Kidney (tissue), 14 donors: ENCODE data around the gene CYS1. TPM values are rescaled to one million over a fixed set of nuclear protein-coding genes. Genes with fewer than 3 reads are reported as not detected.
A peak's percentile ranks its signal among the peaks of the same experiment; 100 is the strongest.

Experiments
- DNase-seq, 5 donors: peaks; one replicate each; pipeline ENCODE4 v3.0.0-alpha.2; 2013 to 2020
- FAIRE-seq: peaks from 2 replicates; lab custom pipeline; 2012; peaks lifted over from hg19 to GRCh38; lab: Jason Lieb, UNC
- H3K27ac ChIP-seq, 2 donors: one replicate each; pipeline ENCODE4 v1.7.0; 2013; ENCODE audit warnings: low read depth in 2 of 2, low read length in 2 of 2, inconsistent platforms in 1 of 2
- H3K27me3 ChIP-seq: one replicate; pipeline ENCODE4 v1.7.1; 2013; ENCODE audit warnings: low read length, inconsistent platforms; ENCODE audit not compliant: control insufficient read depth, insufficient read depth
- H3K36me3 ChIP-seq, 3 donors: one replicate each; pipeline versions ENCODE4 v1.7.0 to v1.7.1; 2013; ENCODE audit warnings: low read length in 3 of 3, control low read depth in 1 of 3, inconsistent platforms in 1 of 3; ENCODE audit not compliant: insufficient read depth in 3 of 3, control insufficient read depth in 2 of 3
- H3K4me1 ChIP-seq, 3 donors: one replicate each; pipeline versions ENCODE4 v1.7.0 to v1.7.1; 2013; ENCODE audit warnings: low read length in 3 of 3, inconsistent platforms in 1 of 3, low read depth in 1 of 3; ENCODE audit not compliant: control insufficient read depth in 2 of 3, insufficient read depth in 2 of 3
- H3K4me3 ChIP-seq, 3 donors: one replicate each; pipeline versions ENCODE4 v1.7.0 to v1.8.1; 2013; ENCODE audit warnings: low read length in 3 of 3, control low read depth in 1 of 3, inconsistent platforms in 1 of 3
- H3K9ac ChIP-seq, 3 donors: one replicate each; pipeline versions ENCODE4 v1.7.0 to v1.7.1; 2013; ENCODE audit warnings: low read length in 3 of 3, control low read depth in 1 of 3, inconsistent platforms in 1 of 3
- H3K9me3 ChIP-seq, 3 donors: one replicate each; pipeline versions ENCODE4 v1.7.0 to v1.7.1; 2013; ENCODE audit warnings: low read length in 3 of 3, control low read depth in 1 of 3, inconsistent platforms in 1 of 3; ENCODE audit not compliant: control insufficient read depth in 2 of 3, insufficient read depth in 1 of 3
- intact Hi-C: fragments of 100-400 bp; cut with DNase I; formaldehyde crosslinking; loops from one replicate; pipeline ENCODE4 v1.11.1; 2022
- polyA plus RNA-seq: library from polyadenylated mRNA; stranded (reverse); fragments of 350-450 nt; fragmentation: Illumina TruSeq; extraction: RNeasy Lipid Tissue Mini Kit (QIAGEN cat#74804); gene quantifications from one replicate; pipeline ENCODE4 v1.2.3, GENCODE V29; 2014; ENCODE audit warnings: low read depth, low replicate concordance; ENCODE audit not compliant: insufficient read depth
- total RNA-seq: library from RNA; stranded (reverse); fragmentation: NEBNext Ultra II Directional; extraction: Animal tissue kit (Norgen Biotek cat#: 25700); gene quantifications from one replicate; pipeline ENCODE4 v1.2.1, GENCODE V29; 2021
- TF ChIP-seq, protein P1 (sequence below): IDR thresholded peaks from 3 replicates; pipeline ENCODE4 v1.5.1; 2012; ENCODE audit warnings: mild to moderate bottlenecking, moderate library complexity, borderline replicate concordance; ENCODE audit not compliant: insufficient read depth; ENCODE audit errors: extremely low read depth
- donor health status: control.
- donor health status: control.
- donor health status: control.
- donor health status: control.
- donor health status: control.
- donor health status: DM: yes; HTN: yes; CAD: no.
- donor health status: Normal renal cell carcinoma (clear cell type).

The CYS1 gene
- total and polyA plus RNA-seq, 2 donors from 2014 or later = 245 to 276 TPM

DNA sequence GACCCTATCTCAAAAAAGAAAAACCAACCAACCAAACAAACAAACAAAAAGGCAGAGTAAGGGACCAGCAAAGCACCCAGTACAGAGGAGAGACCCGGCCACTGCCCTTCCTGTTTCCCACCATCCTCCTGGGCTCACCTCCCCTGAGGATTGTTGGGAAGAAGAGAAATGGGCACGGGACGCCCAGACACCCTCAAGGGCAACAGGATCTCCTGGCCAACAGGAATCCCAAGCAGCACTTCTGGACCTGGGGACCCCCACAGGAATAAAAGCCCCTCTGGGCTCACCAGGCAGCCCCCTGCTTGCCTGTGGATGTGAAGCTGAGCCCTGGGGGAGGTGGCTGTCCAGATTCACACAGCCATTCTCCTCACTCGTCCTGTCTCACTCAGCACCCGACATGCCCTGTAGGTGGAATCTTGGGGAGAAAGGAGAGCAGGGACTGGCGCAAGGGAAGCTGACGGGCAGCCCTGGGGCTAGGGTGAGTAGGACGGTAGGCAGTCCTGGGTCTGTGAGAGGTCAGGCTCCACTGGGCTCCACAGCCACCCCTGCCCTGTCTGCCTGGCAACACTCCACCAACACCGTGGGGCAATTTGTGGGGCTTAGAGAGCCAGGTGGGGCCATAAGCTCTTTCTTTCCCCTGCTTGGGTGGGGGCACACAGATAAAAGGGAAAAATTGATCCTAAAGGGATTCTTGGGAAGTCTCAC lies 18.8 kb downstream of the CYS1 start:
- H3K9ac ChIP-seq = no peak overlapping the region
- peaks cover 0 to 20% (median 5%) of the 10 kb centered on the region in 3 donors for H3K4me1 ChIP-seq
- DNase-seq (peak in 1 of 5 donors; percentile 60), FAIRE-seq (no peak)
- no peak overlapping the region for H3K4me3 ChIP-seq
- no peaks in the 10 kb centered on the region for H3K9me3 ChIP-seq
- peaks cover 0 to 40% (median 5%) of the 10 kb centered on the region in 3 donors for H3K36me3 ChIP-seq
- peak overlapping the region in 1 of 2 donors; percentile 1 for H3K27ac ChIP-seq
- intact Hi-C loops = no loop called here
- TF ChIP-seq, protein P1, sequence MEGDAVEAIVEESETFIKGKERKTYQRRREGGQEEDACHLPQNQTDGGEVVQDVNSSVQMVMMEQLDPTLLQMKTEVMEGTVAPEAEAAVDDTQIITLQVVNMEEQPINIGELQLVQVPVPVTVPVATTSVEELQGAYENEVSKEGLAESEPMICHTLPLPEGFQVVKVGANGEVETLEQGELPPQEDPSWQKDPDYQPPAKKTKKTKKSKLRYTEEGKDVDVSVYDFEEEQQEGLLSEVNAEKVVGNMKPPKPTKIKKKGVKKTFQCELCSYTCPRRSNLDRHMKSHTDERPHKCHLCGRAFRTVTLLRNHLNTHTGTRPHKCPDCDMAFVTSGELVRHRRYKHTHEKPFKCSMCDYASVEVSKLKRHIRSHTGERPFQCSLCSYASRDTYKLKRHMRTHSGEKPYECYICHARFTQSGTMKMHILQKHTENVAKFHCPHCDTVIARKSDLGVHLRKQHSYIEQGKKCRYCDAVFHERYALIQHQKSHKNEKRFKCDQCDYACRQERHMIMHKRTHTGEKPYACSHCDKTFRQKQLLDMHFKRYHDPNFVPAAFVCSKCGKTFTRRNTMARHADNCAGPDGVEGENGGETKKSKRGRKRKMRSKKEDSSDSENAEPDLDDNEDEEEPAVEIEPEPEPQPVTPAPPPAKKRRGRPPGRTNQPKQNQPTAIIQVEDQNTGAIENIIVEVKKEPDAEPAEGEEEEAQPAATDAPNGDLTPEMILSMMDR = no peak
- H3K27me3 ChIP-seq = no peaks in the 10 kb centered on the region

DNA sequence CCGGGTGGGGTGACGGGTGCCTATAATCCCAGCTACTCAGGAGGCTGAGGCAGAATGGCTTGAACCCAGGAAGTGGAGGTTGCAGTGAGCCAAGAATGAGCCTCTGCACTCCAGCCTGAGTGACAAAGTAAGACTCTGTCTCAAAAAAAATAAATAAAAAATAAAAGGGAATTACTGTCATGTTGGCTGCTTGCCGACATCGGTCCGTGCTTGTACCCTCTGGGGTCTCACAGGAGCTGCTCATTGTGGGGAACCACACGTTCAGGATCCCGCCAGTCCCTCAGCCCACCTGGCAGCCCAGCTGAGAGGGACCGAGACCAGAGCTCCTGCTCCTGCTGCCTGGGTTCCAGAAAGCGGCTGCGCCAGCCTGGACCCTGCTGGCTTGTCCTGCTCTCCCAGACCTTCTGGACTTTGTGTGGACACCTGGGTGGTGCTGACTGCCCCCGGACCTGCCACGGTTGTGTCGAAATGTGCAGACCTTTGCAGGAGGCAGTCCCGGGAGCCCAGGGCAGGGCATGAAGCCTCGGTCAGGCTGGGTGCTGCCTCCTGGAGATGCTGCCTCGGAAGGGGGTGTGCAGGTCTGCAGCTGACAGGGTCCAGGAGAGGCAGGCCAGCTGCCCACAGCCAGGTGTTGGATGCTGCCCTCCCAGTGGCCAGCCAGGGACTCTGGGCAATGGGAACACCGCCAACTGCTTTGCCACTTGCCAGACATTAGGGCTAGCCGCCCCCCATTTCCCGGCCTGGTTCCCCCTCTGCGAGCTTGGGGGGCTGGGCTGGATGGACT lies 20.5 kb downstream of the CYS1 start:
- Histone ChIP-seq H3K36me3 (peaks cover 0 to 29% (median 0%) of the 10 kb centered on the region in 3 donors), H3K4me1 (peaks cover 0 to 13% (median 5%) of the 10 kb centered on the region in 3 donors), H3K27me3 (no peaks in the 10 kb centered on the region), H3K9me3 (no peaks in the 10 kb centered on the region), H3K9ac (no peak overlapping the region), H3K27ac (no peak overlapping the region), H3K4me3 (no peak overlapping the region)
- intact Hi-C loops = loop anchor here (10.0 kb wide), 2 partner anchors 75 to 245 kb away; no protein-coding TSS in a partner anchor
- DNase-seq (peak in 1 of 5 donors; percentile 77), FAIRE-seq (no peak)
- TF ChIP-seq, protein P1 = no peak

DNA sequence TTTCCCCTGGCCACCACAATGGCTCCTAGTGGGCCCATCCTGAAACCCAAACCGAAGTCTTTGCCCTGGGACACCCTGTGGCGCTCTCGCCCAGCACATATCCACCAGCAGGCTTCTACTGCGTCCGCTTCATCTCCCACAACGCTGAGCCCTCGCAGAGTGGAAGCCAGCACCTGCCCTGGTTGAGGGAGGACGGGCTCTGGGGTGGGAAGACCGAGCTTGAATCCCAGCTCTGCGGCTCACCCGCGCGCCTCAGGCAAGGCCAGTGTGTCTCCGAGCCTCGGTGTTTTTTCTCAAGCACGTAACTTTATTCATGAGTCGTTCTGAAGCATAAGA lies 21.2 kb downstream of the CYS1 start:
- H3K27me3 ChIP-seq = no peaks in the 10 kb centered on the region
- H3K4me1 ChIP-seq = peaks cover 0 to 14% (median 9%) of the 10 kb centered on the region in 3 donors
- intact Hi-C loops = loop anchor here (10.0 kb wide), 2 partner anchors 74 to 244 kb away; no protein-coding TSS in a partner anchor
- H3K27ac ChIP-seq = peak overlapping the region in 1 of 2 donors; percentile 32
- FAIRE-seq = no peak
- peaks cover 0 to 33% (median under 1%) of the 10 kb centered on the region in 3 donors for H3K36me3 ChIP-seq
- peak in 1 of 5 donors; percentile 60 for DNase-seq
- H3K4me3 ChIP-seq = no peak overlapping the region
- TF ChIP-seq, protein P1 = no peak
- no peaks in the 10 kb centered on the region for H3K9me3 ChIP-seq
- no peak overlapping the region for H3K9ac ChIP-seq
